RKO (cell line): ENCODE measurements around the gene HCN2.
A peak's percentile ranks its signal among the peaks of the same experiment; 100 is the strongest.
"Not testable (repeated sequence)": the region's sequence is repeated elsewhere in the genome, so short reads cannot be mapped to it uniquely, and the experiment has no call there.

Experiments
- DNase-seq: peaks from one replicate; pipeline ENCODE4 v3.0.0-alpha.2; 2016; ENCODE audit warnings: low spot score

Gene HCN2

DNA sequence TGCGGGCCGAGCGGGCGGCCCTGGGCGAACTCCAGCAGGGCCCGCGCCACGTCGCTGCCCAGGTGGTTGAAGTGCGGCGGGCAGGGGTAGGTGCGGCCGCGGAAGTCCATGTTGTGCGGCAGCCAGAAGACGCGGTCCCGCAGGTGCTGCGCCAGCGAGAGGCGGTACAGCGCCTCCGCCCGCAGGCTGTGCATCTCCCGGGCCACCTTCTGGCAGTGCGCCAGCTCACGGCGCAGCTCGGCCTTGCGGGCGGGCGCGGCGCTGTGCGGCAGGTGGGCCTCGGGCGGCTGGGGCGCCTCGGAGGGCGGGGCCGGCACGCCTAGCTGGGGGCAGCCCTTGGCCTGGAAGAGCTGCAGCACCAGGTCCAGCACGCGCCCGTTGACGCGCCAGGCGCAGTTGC, 31.5 kb downstream of the HCN2 start:
- DNase-seq = not testable (repeated sequence)

DNA sequence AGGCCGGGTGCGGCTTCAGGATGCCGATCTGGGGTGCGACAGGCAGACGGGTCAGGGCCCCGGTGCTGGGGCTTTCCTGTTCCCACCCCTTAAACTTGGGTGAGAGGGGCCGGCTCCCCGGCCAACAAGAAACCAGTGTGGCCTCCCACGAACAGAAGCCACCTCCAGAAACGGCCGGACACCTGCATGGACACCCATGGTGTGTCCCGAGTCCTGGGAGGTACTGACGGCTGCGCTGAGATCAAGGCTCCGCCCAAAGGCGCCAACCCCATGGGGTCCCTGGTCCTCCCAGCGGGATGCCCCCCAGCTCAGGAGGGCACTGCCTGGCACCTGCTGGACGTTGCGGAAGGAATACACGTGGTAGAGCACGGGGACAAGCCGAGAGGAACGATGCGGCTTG, 32.1 kb downstream of the HCN2 start:
- no peak for DNase-seq

DNA sequence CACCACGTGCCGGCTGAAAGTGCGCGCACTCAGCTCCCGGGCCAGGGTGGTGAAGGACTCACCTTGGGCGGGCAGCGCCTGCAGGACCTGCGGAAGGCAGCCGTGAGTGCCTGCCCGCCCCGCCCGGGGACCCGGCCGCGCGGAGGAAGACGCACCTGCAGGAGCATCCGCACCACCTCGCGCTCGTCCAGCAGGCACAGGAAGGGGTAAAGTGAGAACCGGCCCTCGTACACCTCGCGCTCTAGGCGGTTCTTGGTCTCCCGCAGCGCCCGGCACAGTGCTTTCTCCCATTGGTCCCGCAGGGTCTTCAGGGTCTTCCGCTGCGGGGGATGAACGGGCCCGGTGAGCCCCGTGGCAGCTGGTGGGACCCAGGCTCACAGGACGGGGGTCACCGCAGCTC, 33.0 kb downstream of the HCN2 start:
- no peak for DNase-seq

DNA sequence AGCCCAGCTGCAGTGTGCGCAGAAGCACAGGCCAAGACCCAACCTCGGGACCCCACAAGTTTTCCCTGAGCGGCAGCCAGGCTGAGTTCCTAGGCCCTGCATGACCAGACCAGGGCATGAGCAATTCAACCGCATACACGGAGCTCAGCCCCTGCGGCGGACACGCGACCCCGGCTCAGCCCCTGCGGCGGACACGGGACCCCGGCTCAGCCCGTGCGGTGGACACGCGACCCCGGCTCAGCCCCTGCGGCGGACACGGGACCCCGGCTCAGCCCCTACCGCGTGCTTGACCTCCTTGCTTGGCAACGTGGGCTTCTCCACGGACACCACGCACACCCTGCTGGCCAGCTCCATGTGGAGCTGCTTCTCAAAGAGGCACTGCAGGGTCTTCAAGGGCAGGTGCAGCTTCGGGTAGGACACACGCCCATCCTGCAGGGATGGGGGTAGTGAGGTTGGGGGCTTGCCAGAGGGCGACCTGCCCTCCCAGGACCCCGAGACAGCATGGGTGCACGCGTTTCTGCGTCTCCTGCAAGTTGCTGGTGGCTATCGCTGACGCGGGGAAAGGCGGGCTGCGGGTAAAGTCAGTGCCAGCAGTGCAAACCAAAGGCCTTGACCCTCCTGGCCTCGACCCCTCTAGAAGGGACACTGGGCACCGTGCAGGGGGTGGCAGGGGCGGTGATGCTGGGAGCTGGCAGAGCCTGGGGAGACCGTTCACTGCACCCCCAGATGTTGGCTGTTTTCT, 33.7 kb downstream of the HCN2 start:
- no peak for DNase-seq

- DNase-seq = peak; percentile 42
Measured at GRCh38 chr19:623974-624373, 34.3 kb downstream of the HCN2 start.

- DNase-seq = no peak
Measured at GRCh38 chr19:624433-625109, 34.9 kb downstream of the HCN2 start.

DNA sequence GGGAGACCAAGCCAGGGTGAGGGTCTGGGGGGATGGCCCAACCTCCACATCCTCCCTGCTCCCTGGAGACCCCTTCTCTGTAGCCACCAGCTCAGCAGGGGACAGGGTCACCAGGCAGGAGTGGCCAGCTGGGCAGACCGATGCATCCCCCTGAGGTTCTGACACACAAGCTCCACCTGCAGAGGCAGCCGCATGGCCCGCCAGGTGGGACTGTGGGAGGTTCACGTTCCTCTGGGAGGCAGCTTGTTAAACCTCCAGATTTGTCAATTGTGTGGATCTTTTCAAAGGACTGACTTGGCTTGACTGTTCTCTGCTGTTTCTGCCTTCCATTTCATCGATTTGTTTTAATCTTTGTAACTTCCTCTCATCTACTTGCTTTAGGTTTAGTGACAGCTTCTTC, 35.6 kb downstream of the HCN2 start:
- no peak for DNase-seq

GRCh38 chr19:626566-626965, 36.9 kb downstream of the HCN2 start:
- DNase-seq = not testable (repeated sequence)

DNA sequence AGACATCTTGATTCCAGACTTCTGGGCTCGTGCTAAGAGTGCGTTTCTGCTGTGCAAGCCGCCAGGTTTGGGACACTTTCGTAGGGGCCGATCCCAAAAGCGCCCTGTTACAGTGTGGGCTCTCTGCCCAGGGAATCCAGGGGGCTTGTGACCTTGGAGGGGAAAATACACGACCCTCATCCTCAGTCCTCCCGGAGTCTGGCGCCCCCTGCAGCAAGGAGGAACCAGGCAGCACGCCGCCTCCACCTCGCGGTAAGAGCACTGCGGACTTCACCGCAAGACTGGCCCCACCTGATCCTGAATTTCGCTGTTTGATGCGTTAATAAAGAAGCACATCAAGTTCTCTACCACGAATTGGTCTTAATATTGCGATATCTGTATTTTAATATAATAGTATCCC, 38.5 kb downstream of the HCN2 start:
- no peak for DNase-seq

- not testable (repeated sequence) for DNase-seq
Measured at GRCh38 chr19:629515-629914, 39.8 kb downstream of the HCN2 start.

GRCh38 chr19:629961-630714, 40.5 kb downstream of the HCN2 start:
- DNase-seq = no peak

DNA sequence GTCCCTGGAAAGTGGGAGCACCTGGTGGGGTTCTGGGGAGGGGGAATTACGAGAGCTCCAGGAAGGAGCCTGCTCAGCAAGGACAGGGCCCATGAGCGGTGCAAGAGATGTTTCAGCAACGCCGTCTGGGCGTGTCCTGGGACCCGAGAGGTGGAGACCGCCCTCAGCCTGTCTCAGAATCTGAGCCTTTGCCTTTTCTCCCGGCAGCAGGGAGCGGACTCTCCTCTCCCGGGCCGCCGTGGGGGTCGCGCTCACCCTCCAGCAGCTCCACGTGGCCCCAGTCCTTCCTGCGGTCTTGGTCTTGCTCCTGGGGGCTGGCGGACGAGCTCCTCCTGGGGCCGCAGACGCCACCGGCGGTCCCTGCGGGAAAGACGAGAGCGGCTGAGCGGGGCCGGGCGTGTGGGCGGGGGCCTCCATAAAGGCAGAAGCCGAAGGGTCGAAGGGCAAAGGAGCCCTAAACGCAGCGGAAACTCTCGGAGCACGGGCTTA, 42.9 kb downstream of the HCN2 start:
- peak; percentile 84 for DNase-seq

- DNase-seq = peak; percentile 98
Measured at GRCh38 chr19:633068-633785, 43.5 kb downstream of the HCN2 start, which contains the start of gene POLRMT. Gene POLRMT, minus strand, starts transcription at chr19:633537. Its CDS starts 25 bp downstream, at chr19:633512.

DNA sequence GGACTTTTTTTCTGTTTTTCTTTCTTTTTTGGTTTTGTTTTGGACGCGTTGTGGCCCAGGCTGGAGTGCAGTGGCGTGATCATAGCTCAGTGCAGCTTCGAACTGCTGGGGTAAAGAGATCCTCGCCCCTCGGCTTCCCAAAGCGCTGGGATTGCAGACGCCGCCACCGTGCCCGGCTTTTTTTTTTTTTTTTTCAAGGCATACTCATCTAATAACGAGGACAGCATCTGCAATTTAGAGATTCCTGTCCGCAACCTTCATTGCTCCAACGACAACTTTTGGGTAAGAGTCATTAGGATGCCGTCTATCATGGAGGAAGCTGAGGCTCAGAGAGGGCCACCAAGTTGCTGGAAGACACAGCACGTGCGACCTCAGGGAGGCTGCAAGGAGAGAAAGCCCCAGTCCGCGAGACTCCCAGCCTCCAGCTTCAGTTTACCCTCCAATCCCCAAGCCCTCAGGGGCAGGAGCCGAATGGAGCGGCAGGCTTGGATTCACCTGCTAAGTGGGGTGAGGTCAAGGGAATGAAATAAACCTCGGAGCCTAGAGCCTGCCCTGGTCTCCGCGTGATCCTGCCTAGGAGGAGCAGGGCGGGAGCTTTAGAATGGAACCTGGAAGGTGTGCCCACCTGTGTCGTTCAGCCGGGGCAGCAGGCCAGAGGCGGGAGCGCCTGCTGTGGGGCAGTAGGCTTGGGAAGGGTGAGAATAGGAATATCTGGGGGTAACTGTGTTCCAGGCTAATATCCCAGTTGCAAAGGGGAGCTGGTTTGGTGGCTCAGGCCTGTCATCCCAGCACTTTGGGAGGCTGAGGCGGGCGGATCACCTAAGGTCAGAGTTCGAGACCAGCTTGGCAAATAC, 44.3 kb downstream of the HCN2 start:
- DNase-seq = peak; percentile 57

DNA sequence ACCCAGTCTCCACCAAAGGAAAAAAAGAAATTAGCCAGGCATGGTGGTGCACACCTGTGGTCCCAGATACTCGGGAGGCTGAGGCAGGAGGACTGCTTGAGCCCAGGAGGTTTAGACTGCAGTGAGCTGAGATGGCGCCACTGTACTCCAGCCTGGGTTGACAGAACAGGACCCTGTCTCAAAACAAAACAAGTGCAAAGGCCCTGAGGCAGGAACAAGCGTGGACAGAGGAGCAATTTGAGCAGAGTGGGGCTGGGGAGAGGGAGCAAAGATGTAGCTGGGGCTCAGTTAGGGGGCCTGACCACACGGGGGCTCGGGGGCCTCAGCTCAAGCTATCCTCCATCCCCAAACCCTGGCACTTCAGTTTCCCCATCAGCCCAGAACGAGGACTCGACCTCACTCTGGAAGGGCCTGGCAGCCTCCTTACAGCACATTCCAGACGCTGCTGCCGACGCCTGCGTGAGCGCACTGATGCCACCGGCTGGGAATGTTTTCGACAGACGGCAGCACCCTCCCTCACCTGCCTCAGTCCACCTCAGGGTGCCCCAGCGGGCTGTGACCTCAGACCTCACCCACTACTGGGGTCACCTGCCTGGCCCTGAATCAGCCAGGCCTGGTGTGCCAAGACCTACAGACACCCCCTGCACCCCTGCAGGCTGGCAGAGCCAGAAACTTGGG, 45.4 kb downstream of the HCN2 start:
- DNase-seq = no peak

DNA sequence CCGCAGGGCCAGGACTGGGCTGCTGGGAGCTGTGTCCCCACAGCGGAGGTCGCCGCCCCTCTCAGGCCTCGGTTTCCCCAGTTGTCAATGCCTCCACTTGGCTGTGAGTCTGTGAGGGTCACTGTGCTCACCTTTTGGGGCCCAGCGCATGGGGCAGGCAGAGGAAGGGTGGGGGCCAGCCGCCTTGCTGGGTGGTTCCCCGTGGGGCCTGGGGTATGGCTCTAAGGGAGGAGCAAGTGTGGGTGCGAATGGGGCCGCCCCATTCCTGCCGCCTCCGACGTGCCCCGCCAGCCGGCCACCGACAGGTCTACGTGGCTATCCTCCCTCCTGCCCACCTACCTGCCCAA, 49.2 kb downstream of the HCN2 start:
- DNase-seq = no peak

DNA sequence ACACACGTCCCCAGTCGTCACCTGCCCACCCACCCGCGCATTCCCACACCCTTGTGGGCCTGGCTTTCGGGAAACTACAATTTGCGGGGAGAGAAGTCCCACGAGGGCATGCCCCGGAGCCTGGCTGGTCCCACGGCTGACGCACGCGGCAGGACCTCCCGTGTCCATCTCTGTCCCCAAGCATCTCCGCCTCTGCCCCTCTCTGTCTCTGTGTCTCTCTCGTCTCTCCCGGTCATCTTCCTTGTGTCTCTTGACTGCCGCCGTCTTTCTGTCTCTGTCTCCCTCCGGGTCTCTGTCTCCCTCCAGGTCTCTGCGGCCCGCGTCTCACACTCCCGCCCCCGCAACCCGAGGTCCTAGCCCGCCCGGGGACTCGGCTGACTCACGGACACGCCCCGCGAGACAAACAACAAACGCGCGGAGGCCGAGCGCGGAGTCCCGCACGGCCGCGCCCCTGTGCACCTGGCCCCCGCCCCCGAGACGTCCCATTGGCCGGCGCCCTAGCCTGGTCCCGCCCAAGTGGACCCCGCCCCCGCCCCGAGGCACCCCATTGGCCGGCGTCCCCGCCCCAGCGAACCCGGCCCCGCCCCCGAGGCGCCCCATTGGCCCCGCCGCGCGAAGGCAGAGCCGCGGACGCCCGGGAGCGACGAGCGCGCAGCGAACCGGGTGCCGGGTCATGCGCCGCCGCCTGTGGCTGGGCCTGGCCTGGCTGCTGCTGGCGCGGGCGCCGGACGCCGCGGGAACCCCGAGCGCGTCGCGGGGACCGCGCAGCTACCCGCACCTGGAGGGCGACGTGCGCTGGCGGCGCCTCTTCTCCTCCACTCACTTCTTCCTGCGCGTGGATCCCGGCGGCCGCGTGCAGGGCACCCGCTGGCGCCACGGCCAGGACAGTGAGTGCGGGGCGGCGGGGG, 49.8 kb downstream of the HCN2 start, which contains the start of gene FGF22:
Gene FGF22 (plus strand): TSS at position 627 of the 908 bp plus-strand sequence. CDS start 47 bp downstream, at position 674.
- DNase-seq = no peak

- DNase-seq = no peak
Measured at GRCh38 chr19:640161-640558, 50.5 kb downstream of the HCN2 start.

DNA sequence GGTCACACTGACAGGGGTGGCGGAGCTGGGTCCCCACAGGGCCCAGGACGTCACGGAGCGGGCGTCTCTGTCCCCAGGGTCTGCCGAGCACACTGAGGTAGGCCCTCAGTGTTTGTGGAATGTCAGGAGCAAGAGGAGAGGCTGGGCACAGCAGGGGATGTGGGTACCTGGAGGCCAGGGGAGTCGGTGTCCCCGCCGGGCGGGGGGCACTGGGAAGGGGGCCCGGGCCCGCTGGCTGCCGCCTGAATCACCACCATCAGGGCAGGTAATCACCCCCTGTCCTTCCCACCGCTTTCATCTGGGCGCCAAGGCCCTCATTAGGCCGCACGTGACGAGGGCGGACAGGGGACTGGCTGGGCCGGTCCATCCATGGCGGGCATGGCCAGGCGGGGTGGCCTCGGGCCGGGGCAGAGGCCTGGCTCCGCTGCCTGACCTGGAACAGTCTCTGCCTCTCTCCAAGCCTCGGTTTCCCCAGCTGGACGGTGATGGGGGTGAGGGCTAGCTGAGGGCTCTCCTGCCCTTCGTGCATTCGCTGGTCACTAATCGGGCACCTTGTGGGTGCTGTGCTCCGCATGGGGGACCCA, 51.0 kb downstream of the HCN2 start:
- DNase-seq = no peak
